Stimulated activated CD4-positive, alpha-beta T cell treated with anti-CD3 and anti-CD28 coated beads, Interleukin-1b, Interleukin-23, amount 100 ng/mL, for 4 hours (primary cell): ENCODE data around the gene RHBDL1.

Source experiments
- DNase-seq, 2 donors: peaks; one replicate each; pipeline ENCODE4 v3.0.0-alpha.2; 2020; ENCODE audit warnings: low read depth in 2 of 2

RHBDL1 gene

GRCh38 chr16:718922-719321 lies 43.5 kb downstream of the RHBDL1 start:
- no peak for DNase-seq

GRCh38 chr16:719815-720446 lies 44.5 kb downstream of the RHBDL1 start:
- DNase-seq: no peak

GRCh38 chr16:720447-720989 lies 45.0 kb downstream of the RHBDL1 start:
- DNase-seq: peak in 1 of 2 donors; percentile 34

GRCh38 chr16:720990-721764 lies 45.7 kb downstream of the RHBDL1 start, which contains the start of gene ANTKMT:
TSS of gene ANTKMT (plus strand) at chr16:721146. CDS start at chr16:721275, 129 bp downstream.
- peak; percentile 41 to 75 for DNase-seq

- no peak for DNase-seq
These were observed 46.5 kb downstream of the RHBDL1 start for GRCh38 chr16:721765-722540.

- no peak for DNase-seq
These were observed 47.6 kb downstream of the RHBDL1 start for GRCh38 chr16:722835-723633.

- no peak for DNase-seq
These were observed 48.2 kb downstream of the RHBDL1 start for GRCh38 chr16:723695-724094.

- no peak for DNase-seq
These were observed 48.9 kb downstream of the RHBDL1 start for GRCh38 chr16:724188-725040.

- no peak for DNase-seq
These were observed 49.5 kb downstream of the RHBDL1 start for GRCh38 chr16:725041-725376.

- no peak for DNase-seq
These were observed 50.2 kb downstream of the RHBDL1 start for GRCh38 chr16:725463-726187.

GRCh38 chr16:726188-726437 lies 50.6 kb downstream of the RHBDL1 start:
- no peak for DNase-seq

- peak in 1 of 2 donors; percentile 61 for DNase-seq
These were observed 51.2 kb downstream of the RHBDL1 start, which contains the start of the genes CCDC78 and HAGHL for GRCh38 chr16:726438-727290. TSS of gene CCDC78 (minus strand) at chr16:726443. CDS start at chr16:726367, 76 bp downstream. TSS of gene HAGHL (plus strand) at chr16:727106. CDS start at chr16:727510, 404 bp downstream.

- DNase-seq: no peak
These were observed 52.0 kb downstream of the RHBDL1 start for GRCh38 chr16:727291-727977.
